T-cell (primary cell): Measurements from ENCODE around the gene UVRAG. TPM values are rescaled to one million over a fixed set of nuclear protein-coding genes. Genes with fewer than 3 reads are reported as not detected.

Experiments used
- ATAC-seq, 4 experiments: fragments of 200-7000 bp in 3 of 4; fragments of 150-1000 bp in 1 of 4; cut with Tn5 transposase; replicated peaks in 1 of 4; 1 replicate in 3 of 4; 2 replicates in 1 of 4; pipeline ENCODE4 v1.10.0; 2021; ENCODE audit warnings: moderate library complexity in 3 of 4, mild to moderate bottlenecking in 2 of 4, moderate number of reproducible peaks in 1 of 4
- CTCF ChIA-PET, 2 donors: fragments of 300-600 bp; sonication (Branson Sonifier 250); formaldehyde crosslinking; loops; one replicate each; lab custom pipeline; 2022; ENCODE audit warnings: antibody characterized with exemption in 2 of 2; lab: Charles Lee
- POLR2A ChIA-PET, 2 donors: fragments of 300-600 bp; sonication (Branson Sonifier 250); formaldehyde crosslinking; loops; one replicate each; lab custom pipeline; 2022; ENCODE audit warnings: antibody characterized with exemption in 2 of 2; lab: Charles Lee
- DNase-seq, 35 experiments: peaks; one replicate each; pipeline versions ENCODE4 v3.0.0 to v3.0.0-alpha.2; 2013 to 2023
- H3K27ac ChIP-seq: one replicate; pipeline ENCODE4 v1.5.1; 2013; ENCODE audit warnings: low read length
- H3K27me3 ChIP-seq, 2 experiments: replicated peaks in 1 of 2; 1 replicate in 1 of 2; 2 replicates in 1 of 2; pipeline versions ENCODE4 v1.6.1 to v1.7.0; 2013; ENCODE audit warnings: low read length in 1 of 2, mixed read lengths in 1 of 2; ENCODE audit not compliant: control insufficient read depth in 2 of 2, insufficient read depth in 2 of 2; ENCODE audit errors: extremely low read depth in 1 of 2
- H3K36me3 ChIP-seq, 2 donors: 1 replicate in 1 of 2; 2 replicates in 1 of 2; pipeline versions ENCODE4 v1.6.1 to v1.7.0; 2013; ENCODE audit warnings: low read length in 1 of 2; ENCODE audit not compliant: control insufficient read depth in 2 of 2, insufficient read depth in 1 of 2; ENCODE audit errors: extremely low read depth in 1 of 2
- H3K4me1 ChIP-seq, 2 experiments: 1 replicate in 1 of 2; 2 replicates in 1 of 2; pipeline versions ENCODE4 v1.6.1 to v1.7.0; 2013; ENCODE audit warnings: low read length in 2 of 2, mixed read lengths in 1 of 2; ENCODE audit not compliant: insufficient read depth in 2 of 2, control insufficient read depth in 1 of 2; ENCODE audit errors: extremely low read depth in 1 of 2
- H3K4me3 ChIP-seq, 2 donors: 1 replicate in 1 of 2; 2 replicates in 1 of 2; pipeline versions ENCODE4 v1.5.1 to v1.7.0; 2013; ENCODE audit warnings: mild to moderate bottlenecking in 2 of 2, low read length in 1 of 2, moderate library complexity in 1 of 2; ENCODE audit not compliant: control insufficient read depth in 1 of 2; ENCODE audit errors: extremely low read depth in 1 of 2
- H3K9me3 ChIP-seq: 2 replicates; pipeline ENCODE4 v1.7.0; 2013
- H3K27ac Mint-ChIP-seq, 2 donors: one replicate each; pipeline ENCODE4 v1.8.0; 2020 to 2021; ENCODE audit warnings: mild to moderate bottlenecking in 2 of 2, mixed read lengths in 2 of 2
- H3K27me3 Mint-ChIP-seq, 2 donors: one replicate each; pipeline ENCODE4 v1.8.0; 2021 to 2022; ENCODE audit warnings: mixed read lengths in 2 of 2
- H3K36me3 Mint-ChIP-seq: one replicate; pipeline ENCODE4 v1.8.0; 2021; ENCODE audit warnings: mixed read lengths
- H3K4me1 Mint-ChIP-seq, 3 donors: one replicate each; pipeline ENCODE4 v1.8.0; 2020 to 2022; ENCODE audit warnings: mixed read lengths in 3 of 3, mild to moderate bottlenecking in 1 of 3
- H3K4me3 Mint-ChIP-seq, 3 donors: one replicate each; pipeline ENCODE4 v1.8.0; 2020 to 2022; ENCODE audit warnings: mild to moderate bottlenecking in 3 of 3, mixed read lengths in 3 of 3, moderate library complexity in 3 of 3
- H3K9me3 Mint-ChIP-seq, 3 donors: one replicate each; pipeline ENCODE4 v1.8.0; 2020 to 2022; ENCODE audit warnings: mixed read lengths in 3 of 3
- WGBS: methylation state at CpG from one replicate; pipeline ENCODE4 v1.1.5; 2013; ENCODE audit warnings: missing lambda C conversion rate; ENCODE audit not compliant: insufficient coverage; 5-methylcytosine and 5-hydroxymethylcytosine counted together
- total RNA-seq, 35 experiments: library from RNA in 6 of 35; stranded (reverse) in 6 of 35; fragments of 120-200 nt in 1 of 35; gene quantifications; one replicate each; pipeline versions ENCODE4 v1.2.1 to v1.2.4 and lab custom pipeline; 2013 to 2026

Gene UVRAG
- total RNA-seq, 5 donors from 2014 or later (not counting 1 experiment from before 2014, with no cell fraction given), result 22.4 to 32.8 (median 27.6) TPM

GRCh38 chr11:76086743-76087635, 272.0 kb downstream of the UVRAG start:
- peaks cover 0 to 6% of the 10 kb centered on the region in 2 donors for H3K36me3 ChIP-seq
- 100% methylated on average over 1 of the region's 6 CpGs for WGBS
- Mint-ChIP-seq H3K27me3 (no peaks in the 10 kb centered on the region), H3K36me3 (peaks cover 50% of the 10 kb centered on the region), H3K9me3 (peaks cover 14 to 21% (median 16%) of the 10 kb centered on the region in 3 donors), H3K4me1 (no peaks in the 10 kb centered on the region), H3K27ac (no peak overlapping the region), H3K4me3 (no peak overlapping the region)
- H3K9me3 ChIP-seq, result no peaks in the 10 kb centered on the region
- DNase-seq (no peak), ATAC-seq (no peak)
- H3K27me3 ChIP-seq, result no peaks in the 10 kb centered on the region
- CTCF ChIA-PET, result no interaction called here
- H3K4me3 ChIP-seq, result no peak overlapping the region
- no peak overlapping the region for H3K27ac ChIP-seq
- POLR2A ChIA-PET, result interaction anchor here in 1 of 2 donors (0.5 kb wide), 1 partner anchor 17 kb away, joined by 4 read pairs; no protein-coding TSS in a partner anchor
- no peaks in the 10 kb centered on the region for H3K4me1 ChIP-seq

GRCh38 chr11:76087749-76088148, 272.7 kb downstream of the UVRAG start:
- Mint-ChIP-seq H3K4me3 (no peak overlapping the region), H3K4me1 (no peaks in the 10 kb centered on the region), H3K27ac (no peak overlapping the region), H3K36me3 (peaks cover 54% of the 10 kb centered on the region), H3K27me3 (no peaks in the 10 kb centered on the region), H3K9me3 (peaks cover 14 to 21% (median 16%) of the 10 kb centered on the region in 3 donors)
- no peaks in the 10 kb centered on the region for H3K27me3 ChIP-seq
- ChIA-PET POLR2A (no interaction called here), CTCF (no interaction called here)
- H3K36me3 ChIP-seq, result peaks cover 0 to 6% of the 10 kb centered on the region in 2 donors
- H3K9me3 ChIP-seq, result no peaks in the 10 kb centered on the region
- no peak overlapping the region for H3K27ac ChIP-seq
- no CpG with 5 or more reads among the region's 6 CpGs for WGBS
- H3K4me3 ChIP-seq, result no peak overlapping the region
- DNase-seq, result no peak
- ATAC-seq, result no peak
- no peaks in the 10 kb centered on the region for H3K4me1 ChIP-seq

GRCh38 chr11:76088511-76088910, 273.5 kb downstream of the UVRAG start:
- Mint-ChIP-seq H3K9me3 (peaks cover 14 to 21% (median 16%) of the 10 kb centered on the region in 3 donors), H3K27me3 (no peaks in the 10 kb centered on the region), H3K27ac (no peak overlapping the region), H3K4me3 (no peak overlapping the region), H3K4me1 (no peaks in the 10 kb centered on the region), H3K36me3 (peaks cover 57% of the 10 kb centered on the region)
- CTCF ChIA-PET, result no interaction called here
- no peaks in the 10 kb centered on the region for H3K9me3 ChIP-seq
- DNase-seq, result no peak
- WGBS, result 88% methylated on average over 2 of the region's 3 CpGs
- no peaks in the 10 kb centered on the region for H3K27me3 ChIP-seq
- POLR2A ChIA-PET, result no interaction called here
- peaks cover 0 to 6% of the 10 kb centered on the region in 2 donors for H3K36me3 ChIP-seq
- H3K4me1 ChIP-seq, result no peaks in the 10 kb centered on the region
- no peak overlapping the region for H3K4me3 ChIP-seq
- H3K27ac ChIP-seq, result no peak overlapping the region
- ATAC-seq, result no peak

GRCh38 chr11:76090174-76090573, 275.2 kb downstream of the UVRAG start:
- H3K27me3 ChIP-seq, result no peaks in the 10 kb centered on the region
- H3K27ac ChIP-seq, result no peak overlapping the region
- CTCF ChIA-PET, result no interaction called here
- no peaks in the 10 kb centered on the region for H3K9me3 ChIP-seq
- peaks cover 14 to 21% (median 16%) of the 10 kb centered on the region in 3 donors for H3K9me3 Mint-ChIP-seq
- H3K4me1 Mint-ChIP-seq, result no peaks in the 10 kb centered on the region
- peaks cover 0 to 6% of the 10 kb centered on the region in 2 donors for H3K36me3 ChIP-seq
- 100% methylated on average over 1 of the region's 2 CpGs for WGBS
- H3K36me3 Mint-ChIP-seq, result peaks cover 60% of the 10 kb centered on the region
- no peaks in the 10 kb centered on the region for H3K27me3 Mint-ChIP-seq
- H3K27ac Mint-ChIP-seq, result no peak overlapping the region
- no peak for DNase-seq
- H3K4me3 ChIP-seq, result no peak overlapping the region
- ATAC-seq, result no peak
- H3K4me1 ChIP-seq, result no peaks in the 10 kb centered on the region
- POLR2A ChIA-PET, result no interaction called here
- H3K4me3 Mint-ChIP-seq, result no peak overlapping the region

- POLR2A ChIA-PET, result no interaction called here
- no peaks in the 10 kb centered on the region for H3K27me3 ChIP-seq
- H3K4me1 ChIP-seq, result no peaks in the 10 kb centered on the region
- no peak for ATAC-seq
- no peak overlapping the region for H3K27ac Mint-ChIP-seq
- peaks cover 55% of the 10 kb centered on the region for H3K36me3 Mint-ChIP-seq
- H3K9me3 Mint-ChIP-seq, result peaks cover 14 to 21% (median 16%) of the 10 kb centered on the region in 3 donors
- CTCF ChIA-PET, result interaction anchor here in 1 of 2 donors (0.6 kb wide), 1 partner anchor 14 kb away, joined by 3 read pairs; no protein-coding TSS in a partner anchor
- no peak overlapping the region for H3K4me3 Mint-ChIP-seq
- WGBS, result 86% methylated on average over 1 of the region's 1 CpG
- H3K9me3 ChIP-seq, result no peaks in the 10 kb centered on the region
- peaks cover 0 to 4% of the 10 kb centered on the region in 2 donors for H3K36me3 ChIP-seq
- DNase-seq, result no peak
- H3K27ac ChIP-seq, result no peak overlapping the region
- H3K4me1 Mint-ChIP-seq, result no peaks in the 10 kb centered on the region
- H3K4me3 ChIP-seq, result no peak overlapping the region
- H3K27me3 Mint-ChIP-seq, result no peaks in the 10 kb centered on the region
Observed at GRCh38 chr11:76090821-76091220, 275.8 kb downstream of the UVRAG start.

- Histone ChIP-seq H3K36me3 (peaks cover 2 to 3% of the 10 kb centered on the region in 2 donors), H3K27me3 (no peaks in the 10 kb centered on the region), H3K9me3 (no peaks in the 10 kb centered on the region), H3K4me3 (no peak overlapping the region), H3K4me1 (no peaks in the 10 kb centered on the region), H3K27ac (no peak overlapping the region)
- no CpG with 5 or more reads among the region's 4 CpGs for WGBS
- DNase-seq (no peak), ATAC-seq (no peak)
- no peak overlapping the region for H3K27ac Mint-ChIP-seq
- H3K9me3 Mint-ChIP-seq, result peaks cover 14 to 16% (median 15%) of the 10 kb centered on the region in 3 donors
- H3K36me3 Mint-ChIP-seq, result peaks cover 44% of the 10 kb centered on the region
- no peaks in the 10 kb centered on the region for H3K27me3 Mint-ChIP-seq
- no peak overlapping the region for H3K4me3 Mint-ChIP-seq
- ChIA-PET CTCF (no interaction called here), POLR2A (no interaction called here)
- peaks cover 0 to 3% (median 2%) of the 10 kb centered on the region in 3 donors for H3K4me1 Mint-ChIP-seq
Observed at GRCh38 chr11:76094740-76095139, 279.7 kb downstream of the UVRAG start.
